GM12878 (cell line): Measurements from ENCODE around the gene HCN3. TPM values are rescaled to one million over a fixed set of nuclear protein-coding genes. Genes with fewer than 3 reads are reported as not detected.

Source experiments
- CEBPB ChIP-seq, 2 experiments: fragments of 150-350 bp in 1 of 2; IDR thresholded peaks; 2 replicates each; pipeline ENCODE4 v1.6.1; 2012 to 2014; ENCODE audit warnings: low read depth in 2 of 2, low read length in 2 of 2, borderline replicate concordance in 1 of 2, inconsistent platforms in 1 of 2
- DPF2 ChIP-seq: fragments of 450-650 bp; IDR thresholded peaks from 2 replicates; pipeline ENCODE4 v1.6.1; 2017; ENCODE audit warnings: mild to moderate bottlenecking
- ESRRA ChIP-seq: IDR thresholded peaks from 2 replicates; pipeline ENCODE4 v1.6.1; 2012; ENCODE audit warnings: mild to moderate bottlenecking, low read length, improper control_type of control experiment
- KLF5 ChIP-seq: fragments of 450-650 bp; IDR thresholded peaks from 2 replicates; pipeline ENCODE4 v1.6.1; 2014; ENCODE audit warnings: mild to moderate bottlenecking; ENCODE audit not compliant: partially characterized antibody
- PAX5 ChIP-seq: IDR thresholded peaks from 2 replicates; pipeline ENCODE4 v1.6.1; 2011; ENCODE audit warnings: low read depth, low read length, borderline replicate concordance
- POLR2AphosphoS2 ChIP-seq: IDR thresholded peaks from 2 replicates; pipeline ENCODE4 v1.6.1; 2011; ENCODE audit warnings: low read depth, mild to moderate bottlenecking, low read length, improper control_type of control experiment, moderate library complexity
- ZNF207 ChIP-seq: fragments of 450-650 bp; IDR thresholded peaks from 2 replicates; pipeline ENCODE4 v1.6.1; 2014; ENCODE audit warnings: antibody characterized with exemption, mild to moderate bottlenecking, borderline replicate concordance
- polyA plus RNA-seq, 11 experiments: library from polyadenylated mRNA; depleted of rRNA in 4 of 11; unstranded in 6 of 11; stranded (reverse) in 5 of 11; fragments of >200 nt; fragmentation: Nextera tagmentation in 4 of 11; fragmentation: Illumina TruSeq in 1 of 11; extraction: Ambion mirVana in 4 of 11; extraction: Trizol in 1 of 11; gene quantifications; 1 replicate in 1 of 11; 2 replicates in 10 of 11; pipeline versions ENCODE4 v1.2.1 to v1.2.3, GENCODE V29; 2011 to 2016; ENCODE audit warnings: inconsistent platforms in 2 of 11, missing spikeins in 2 of 11, low read depth in 1 of 11
- total RNA-seq, 4 experiments: library from RNA; depleted of rRNA in 3 of 4; stranded (reverse); fragments of >200 nt in 3 of 4; fragmentation: Illumina TruSeq in 1 of 4; extraction: Trizol in 1 of 4; gene quantifications; 2 replicates each; pipeline versions ENCODE4 v1.2.1 to v1.2.3, GENCODE V29; 2013 to 2021
- TF ChIP-seq, protein P1 (sequence below): fragments of 450-650 bp; IDR thresholded peaks from 2 replicates; pipeline ENCODE4 v1.6.1; 2017; ENCODE audit warnings: mild to moderate bottlenecking, moderate library complexity
- TF ChIP-seq, protein P2 (sequence below): fragments of 450-650 bp; IDR thresholded peaks from 2 replicates; pipeline ENCODE4 v1.6.1; 2018; ENCODE audit warnings: mild to moderate bottlenecking, low read depth, moderate library complexity; ENCODE audit not compliant: partially characterized antibody

HCN3 gene
- total and polyA plus RNA-seq, 10 of the 15 experiments (the other 5 are each of a cell fraction or from before 2014, with no cell fraction given): 0.08 to 4.1 (median 1.8) TPM

- TF ChIP-seq, protein P1, sequence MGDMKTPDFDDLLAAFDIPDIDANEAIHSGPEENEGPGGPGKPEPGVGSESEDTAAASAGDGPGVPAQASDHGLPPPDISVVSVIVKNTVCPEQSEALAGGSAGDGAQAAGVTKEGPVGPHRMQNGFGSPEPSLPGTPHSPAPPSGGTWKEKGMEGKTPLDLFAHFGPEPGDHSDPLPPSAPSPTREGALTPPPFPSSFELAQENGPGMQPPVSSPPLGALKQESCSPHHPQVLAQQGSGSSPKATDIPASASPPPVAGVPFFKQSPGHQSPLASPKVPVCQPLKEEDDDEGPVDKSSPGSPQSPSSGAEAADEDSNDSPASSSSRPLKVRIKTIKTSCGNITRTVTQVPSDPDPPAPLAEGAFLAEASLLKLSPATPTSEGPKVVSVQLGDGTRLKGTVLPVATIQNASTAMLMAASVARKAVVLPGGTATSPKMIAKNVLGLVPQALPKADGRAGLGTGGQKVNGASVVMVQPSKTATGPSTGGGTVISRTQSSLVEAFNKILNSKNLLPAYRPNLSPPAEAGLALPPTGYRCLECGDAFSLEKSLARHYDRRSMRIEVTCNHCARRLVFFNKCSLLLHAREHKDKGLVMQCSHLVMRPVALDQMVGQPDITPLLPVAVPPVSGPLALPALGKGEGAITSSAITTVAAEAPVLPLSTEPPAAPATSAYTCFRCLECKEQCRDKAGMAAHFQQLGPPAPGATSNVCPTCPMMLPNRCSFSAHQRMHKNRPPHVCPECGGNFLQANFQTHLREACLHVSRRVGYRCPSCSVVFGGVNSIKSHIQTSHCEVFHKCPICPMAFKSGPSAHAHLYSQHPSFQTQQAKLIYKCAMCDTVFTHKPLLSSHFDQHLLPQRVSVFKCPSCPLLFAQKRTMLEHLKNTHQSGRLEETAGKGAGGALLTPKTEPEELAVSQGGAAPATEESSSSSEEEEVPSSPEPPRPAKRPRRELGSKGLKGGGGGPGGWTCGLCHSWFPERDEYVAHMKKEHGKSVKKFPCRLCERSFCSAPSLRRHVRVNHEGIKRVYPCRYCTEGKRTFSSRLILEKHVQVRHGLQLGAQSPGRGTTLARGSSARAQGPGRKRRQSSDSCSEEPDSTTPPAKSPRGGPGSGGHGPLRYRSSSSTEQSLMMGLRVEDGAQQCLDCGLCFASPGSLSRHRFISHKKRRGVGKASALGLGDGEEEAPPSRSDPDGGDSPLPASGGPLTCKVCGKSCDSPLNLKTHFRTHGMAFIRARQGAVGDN: no peak
- TF ChIP-seq PAX5 (no peak), KLF5 (no peak), ESRRA (no peak), DPF2 (no peak), CEBPB (IDR thresholded peaks at IDR 0.05; ENCODE audit: borderline replicate concordance in 1 of 2, low read depth in 2 of 2, low read length in 2 of 2) (no peak), ZNF207 (no peak), POLR2AphosphoS2 (no peak)
- TF ChIP-seq, protein P2, sequence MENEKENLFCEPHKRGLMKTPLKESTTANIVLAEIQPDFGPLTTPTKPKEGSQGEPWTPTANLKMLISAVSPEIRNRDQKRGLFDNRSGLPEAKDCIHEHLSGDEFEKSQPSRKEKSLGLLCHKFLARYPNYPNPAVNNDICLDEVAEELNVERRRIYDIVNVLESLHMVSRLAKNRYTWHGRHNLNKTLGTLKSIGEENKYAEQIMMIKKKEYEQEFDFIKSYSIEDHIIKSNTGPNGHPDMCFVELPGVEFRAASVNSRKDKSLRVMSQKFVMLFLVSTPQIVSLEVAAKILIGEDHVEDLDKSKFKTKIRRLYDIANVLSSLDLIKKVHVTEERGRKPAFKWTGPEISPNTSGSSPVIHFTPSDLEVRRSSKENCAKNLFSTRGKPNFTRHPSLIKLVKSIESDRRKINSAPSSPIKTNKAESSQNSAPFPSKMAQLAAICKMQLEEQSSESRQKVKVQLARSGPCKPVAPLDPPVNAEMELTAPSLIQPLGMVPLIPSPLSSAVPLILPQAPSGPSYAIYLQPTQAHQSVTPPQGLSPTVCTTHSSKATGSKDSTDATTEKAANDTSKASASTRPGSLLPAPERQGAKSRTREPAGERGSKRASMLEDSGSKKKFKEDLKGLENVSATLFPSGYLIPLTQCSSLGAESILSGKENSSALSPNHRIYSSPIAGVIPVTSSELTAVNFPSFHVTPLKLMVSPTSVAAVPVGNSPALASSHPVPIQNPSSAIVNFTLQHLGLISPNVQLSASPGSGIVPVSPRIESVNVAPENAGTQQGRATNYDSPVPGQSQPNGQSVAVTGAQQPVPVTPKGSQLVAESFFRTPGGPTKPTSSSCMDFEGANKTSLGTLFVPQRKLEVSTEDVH: no peak
These were observed 1.5 kb downstream of the HCN3 start (continued) for GRCh38 chr1:155278689-155279160.
